ENCODE results near the gene TFIP11.

Gene TFIP11

DNA sequence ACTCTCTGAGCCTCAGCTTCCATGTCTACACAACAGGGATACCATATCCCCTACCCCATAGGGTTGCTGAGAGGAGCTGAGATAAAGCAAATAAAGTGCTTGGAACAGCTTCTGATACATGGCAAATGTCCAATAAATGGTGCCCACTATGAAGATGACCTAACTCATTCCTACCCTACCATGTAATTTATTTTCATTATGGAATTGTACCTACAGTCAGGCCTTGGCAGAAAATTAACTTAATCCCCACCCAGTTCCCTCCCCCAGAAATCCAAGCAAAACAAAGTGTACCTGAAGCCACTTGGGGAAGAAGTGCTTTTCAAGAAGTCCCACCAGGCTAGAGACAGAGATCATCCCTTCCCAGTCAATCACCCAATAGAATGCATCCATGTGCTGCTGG is 17.8 kb downstream of the TFIP11 start:
- no peak overlapping the region for H3K4me3 ChIP-seq (ENCODE audit: low read length)
- DNase-seq (ENCODE audit: low read depth), result no peak
- TF ChIP-seq, protein P1, sequence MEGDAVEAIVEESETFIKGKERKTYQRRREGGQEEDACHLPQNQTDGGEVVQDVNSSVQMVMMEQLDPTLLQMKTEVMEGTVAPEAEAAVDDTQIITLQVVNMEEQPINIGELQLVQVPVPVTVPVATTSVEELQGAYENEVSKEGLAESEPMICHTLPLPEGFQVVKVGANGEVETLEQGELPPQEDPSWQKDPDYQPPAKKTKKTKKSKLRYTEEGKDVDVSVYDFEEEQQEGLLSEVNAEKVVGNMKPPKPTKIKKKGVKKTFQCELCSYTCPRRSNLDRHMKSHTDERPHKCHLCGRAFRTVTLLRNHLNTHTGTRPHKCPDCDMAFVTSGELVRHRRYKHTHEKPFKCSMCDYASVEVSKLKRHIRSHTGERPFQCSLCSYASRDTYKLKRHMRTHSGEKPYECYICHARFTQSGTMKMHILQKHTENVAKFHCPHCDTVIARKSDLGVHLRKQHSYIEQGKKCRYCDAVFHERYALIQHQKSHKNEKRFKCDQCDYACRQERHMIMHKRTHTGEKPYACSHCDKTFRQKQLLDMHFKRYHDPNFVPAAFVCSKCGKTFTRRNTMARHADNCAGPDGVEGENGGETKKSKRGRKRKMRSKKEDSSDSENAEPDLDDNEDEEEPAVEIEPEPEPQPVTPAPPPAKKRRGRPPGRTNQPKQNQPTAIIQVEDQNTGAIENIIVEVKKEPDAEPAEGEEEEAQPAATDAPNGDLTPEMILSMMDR (conservative IDR thresholded peaks at IDR 0.05; ENCODE audit: low read depth, low read length), result no peak

DNA sequence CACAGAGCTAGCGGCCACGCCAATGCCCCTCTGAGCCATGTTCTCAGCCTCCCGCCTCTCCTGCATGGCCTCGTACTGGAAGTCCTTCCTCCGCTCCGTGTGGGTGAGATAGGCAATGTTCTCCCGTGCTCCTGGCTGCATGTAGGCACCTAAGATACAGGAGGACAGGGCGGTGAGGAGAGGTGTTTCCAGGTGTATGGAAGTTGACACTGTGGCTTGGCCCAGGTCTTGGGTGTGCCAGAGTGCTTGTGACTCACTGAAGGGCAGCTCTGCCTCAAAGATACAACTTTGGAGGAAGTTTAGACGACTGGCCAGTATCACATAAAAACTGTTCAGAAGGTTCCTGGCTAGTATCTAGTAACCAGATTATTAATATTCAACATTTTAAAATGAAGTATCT is 20.1 kb downstream of the TFIP11 start:
- H3K4me3 ChIP-seq (ENCODE audit: low read length), result no peak overlapping the region
- TF ChIP-seq, protein P1 (conservative IDR thresholded peaks at IDR 0.05; ENCODE audit: low read depth, low read length), result no peak
- DNase-seq (ENCODE audit: low read depth), result no peak

DNA sequence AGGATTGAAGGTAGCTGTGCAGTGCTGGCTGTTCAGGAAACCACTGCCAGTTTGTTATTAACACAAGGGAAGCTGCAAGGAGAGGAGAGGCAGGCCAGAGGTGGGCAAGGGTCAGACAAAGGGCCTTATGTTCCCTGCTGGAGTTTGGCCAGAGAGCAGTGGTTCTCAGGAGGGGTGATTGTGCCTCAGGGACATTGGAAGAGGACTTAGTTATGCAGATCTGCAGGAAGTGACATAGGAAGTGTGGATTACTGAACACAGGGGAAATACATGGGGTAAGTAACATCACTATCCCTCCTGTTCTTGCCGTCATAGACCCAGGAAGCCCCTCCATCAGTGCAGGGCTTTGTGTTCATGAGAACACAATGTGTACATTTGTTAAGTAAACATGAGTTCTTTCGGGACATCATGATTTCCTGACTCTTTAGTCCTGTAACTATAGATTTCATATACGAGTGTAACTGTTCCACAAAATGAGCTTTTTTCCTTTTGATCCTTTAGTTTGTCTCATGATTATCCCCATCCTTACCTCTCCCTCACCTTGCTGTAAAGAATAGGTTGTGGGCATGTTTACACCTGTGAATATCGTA is 22.7 kb downstream of the TFIP11 start:
- DNase-seq (ENCODE audit: low read depth), result no peak
- TF ChIP-seq, protein P1 (conservative IDR thresholded peaks at IDR 0.05; ENCODE audit: low read depth, low read length), result no peak
- no peak overlapping the region for H3K4me3 ChIP-seq (ENCODE audit: low read length)

DNA sequence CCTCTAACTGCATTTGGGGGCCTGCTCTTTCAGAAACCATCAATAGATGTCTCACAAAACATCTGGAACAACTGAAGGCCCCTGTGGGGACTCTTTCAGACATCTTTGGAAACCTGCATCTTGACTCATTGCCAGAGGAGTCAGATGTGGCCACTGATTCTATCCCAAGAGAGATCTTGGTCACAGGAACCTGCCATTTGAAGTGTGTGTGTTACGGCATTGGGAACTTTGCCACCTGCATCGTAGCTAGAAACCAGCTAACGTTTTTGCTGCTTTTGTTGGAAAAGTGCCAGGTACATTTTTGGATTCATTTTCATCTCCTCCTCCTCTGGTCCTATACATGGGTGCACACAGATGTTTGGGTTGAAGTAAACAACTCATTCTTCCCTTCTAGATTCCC is 24.3 kb downstream of the TFIP11 start:
- H3K4me3 ChIP-seq (ENCODE audit: low read length), result no peak overlapping the region
- no peak for DNase-seq (ENCODE audit: low read depth)
- TF ChIP-seq, protein P1 (conservative IDR thresholded peaks at IDR 0.05; ENCODE audit: low read depth, low read length), result no peak

DNA sequence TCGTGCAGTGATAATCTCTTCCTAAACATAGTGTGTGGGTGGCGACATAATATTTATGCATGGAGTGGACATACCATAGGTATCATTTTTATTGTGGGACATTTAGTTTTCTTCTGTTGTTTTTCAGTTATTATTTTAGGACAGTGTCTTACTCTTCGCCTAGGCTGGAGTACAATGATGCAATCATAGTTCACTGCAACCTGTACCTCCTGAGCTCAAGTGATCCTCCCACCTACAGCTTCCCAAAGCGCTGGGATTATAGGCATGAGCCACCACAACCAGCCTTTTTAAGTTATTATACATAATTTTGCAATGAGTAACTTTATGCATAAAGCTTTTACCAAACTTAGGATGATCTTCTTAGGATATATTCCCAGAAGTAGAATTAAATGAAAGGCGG is 25.9 kb downstream of the TFIP11 start:
- H3K4me3 ChIP-seq (ENCODE audit: low read length), result no peak overlapping the region
- no peak for DNase-seq (ENCODE audit: low read depth)
- TF ChIP-seq, protein P1 (conservative IDR thresholded peaks at IDR 0.05; ENCODE audit: low read depth, low read length), result no peak

DNA sequence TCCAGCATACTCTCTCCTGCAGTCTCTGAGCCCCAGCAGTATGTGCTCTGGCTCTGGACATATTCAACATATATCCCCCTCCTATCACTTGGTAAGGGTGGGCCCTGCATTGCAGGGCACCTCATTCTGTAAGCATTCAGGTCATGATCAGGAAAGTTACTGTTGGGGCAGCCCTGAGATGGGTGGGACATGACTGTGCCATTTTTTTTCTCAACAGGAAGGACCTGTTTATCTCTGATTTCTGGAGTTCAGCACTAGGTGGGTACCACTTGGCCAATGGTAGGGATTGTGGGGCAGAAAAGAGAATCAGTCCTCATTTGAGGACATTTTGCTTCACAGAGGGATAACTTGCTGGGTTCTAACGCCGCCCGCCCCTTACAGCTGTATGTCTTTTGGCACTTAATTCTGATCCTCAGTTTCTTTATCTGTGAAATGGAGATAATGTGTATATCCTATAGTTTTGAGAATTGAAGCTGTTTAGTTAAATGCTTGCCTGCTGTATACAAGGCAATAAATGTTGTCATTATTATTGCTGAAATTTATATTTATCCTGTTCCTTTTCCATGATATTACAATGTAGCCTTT is 26.4 kb downstream of the TFIP11 start:
- TF ChIP-seq, protein P1 (conservative IDR thresholded peaks at IDR 0.05; ENCODE audit: low read depth, low read length), result no peak

DNA sequence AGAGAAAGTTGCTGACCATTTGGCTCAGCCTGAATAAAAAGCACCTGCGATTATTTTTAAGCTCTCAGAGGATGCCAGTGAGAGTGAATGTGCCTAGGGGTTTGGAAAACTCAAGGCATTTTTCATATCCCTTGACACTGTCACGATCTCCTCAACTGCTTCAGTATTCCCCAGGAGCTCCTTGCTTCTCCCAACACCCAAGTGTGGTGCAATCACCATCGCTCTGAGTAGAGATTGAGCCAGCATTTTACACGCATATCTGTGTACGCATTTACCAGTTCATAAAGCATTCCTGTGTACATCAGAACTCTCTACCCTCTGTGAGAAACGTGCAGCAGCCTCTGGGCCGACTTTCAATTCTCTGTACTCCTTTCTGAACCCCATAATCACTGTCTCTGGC is 27.3 kb downstream of the TFIP11 start:
- TF ChIP-seq, protein P1 (conservative IDR thresholded peaks at IDR 0.05; ENCODE audit: low read depth, low read length), result no peak
- H3K4me3 ChIP-seq (ENCODE audit: low read length), result peak overlapping the region; percentile 85

More for the DNA sequence above, 26.4 kb downstream of the TFIP11 start:
- DNase-seq (ENCODE audit: low read depth), result no peak
- H3K4me3 ChIP-seq (ENCODE audit: low read length), result no peak overlapping the region

More for the DNA sequence above, 27.3 kb downstream of the TFIP11 start:
- DNase-seq (ENCODE audit: low read depth), result no peak

Measured in retinal pigment epithelial cell (primary cell).